ENCODE data around the gene DARS1. TPM values are rescaled to one million over a fixed set of nuclear protein-coding genes. Genes with fewer than 3 reads are reported as not detected.

The DARS1 gene
- total RNA-seq, 1 donor from 2014 or later, result 153 TPM

GRCh38 chr2:136022396-136023146 lies 37.1 kb upstream of the DARS1 start:
- Mint-ChIP-seq H3K27ac (no peak overlapping the region), H3K27me3 (no peaks in the 10 kb centered on the region), H3K9me3 (no peaks in the 10 kb centered on the region), H3K4me1 (peaks cover 16% of the 10 kb centered on the region), H3K36me3 (ENCODE audit: low read depth) (no peaks in the 10 kb centered on the region), H3K4me3 (no peak overlapping the region)
- intact Hi-C loops (cut with micrococcal nuclease), result no loop called here
- DNase-seq, result no peak

GRCh38 chr2:136021976-136022375 lies 36.5 kb upstream of the DARS1 start:
- Mint-ChIP-seq H3K9me3 (no peaks in the 10 kb centered on the region), H3K27me3 (no peaks in the 10 kb centered on the region), H3K4me3 (no peak overlapping the region), H3K4me1 (peaks cover 16% of the 10 kb centered on the region), H3K27ac (no peak overlapping the region), H3K36me3 (ENCODE audit: low read depth) (no peaks in the 10 kb centered on the region)
- intact Hi-C loops (cut with micrococcal nuclease), result no loop called here
- DNase-seq, result no peak

GRCh38 chr2:136021406-136021805 lies 36.0 kb upstream of the DARS1 start:
- no peaks in the 10 kb centered on the region for H3K9me3 Mint-ChIP-seq
- H3K36me3 Mint-ChIP-seq (ENCODE audit: low read depth), result peaks cover under 1% of the 10 kb centered on the region
- intact Hi-C loops (cut with micrococcal nuclease), result no loop called here
- no peak overlapping the region for H3K4me3 Mint-ChIP-seq
- no peak for DNase-seq
- H3K27me3 Mint-ChIP-seq, result no peaks in the 10 kb centered on the region
- no peak overlapping the region for H3K27ac Mint-ChIP-seq
- peaks cover 16% of the 10 kb centered on the region for H3K4me1 Mint-ChIP-seq

GRCh38 chr2:136020831-136021230 lies 35.4 kb upstream of the DARS1 start:
- no peak for DNase-seq
- Mint-ChIP-seq H3K27ac (no peak overlapping the region), H3K9me3 (peaks cover 1% of the 10 kb centered on the region), H3K27me3 (no peaks in the 10 kb centered on the region), H3K4me3 (no peak overlapping the region), H3K4me1 (peaks cover 18% of the 10 kb centered on the region), H3K36me3 (ENCODE audit: low read depth) (peaks cover 3% of the 10 kb centered on the region)
- intact Hi-C loops (cut with micrococcal nuclease), result no loop called here

- Mint-ChIP-seq H3K27me3 (no peaks in the 10 kb centered on the region), H3K27ac (no peak overlapping the region), H3K9me3 (peaks cover 4% of the 10 kb centered on the region), H3K36me3 (ENCODE audit: low read depth) (peaks cover 8% of the 10 kb centered on the region), H3K4me3 (no peak overlapping the region), H3K4me1 (peaks cover 14% of the 10 kb centered on the region)
- intact Hi-C loops (cut with micrococcal nuclease), result no loop called here
- DNase-seq, result no peak
Observed at GRCh38 chr2:136019825-136020224, 34.4 kb upstream of the DARS1 start.

GRCh38 chr2:136019306-136019705 lies 33.9 kb upstream of the DARS1 start:
- H3K36me3 Mint-ChIP-seq (ENCODE audit: low read depth), result peaks cover 10% of the 10 kb centered on the region
- DNase-seq, result no peak
- intact Hi-C loops (cut with micrococcal nuclease), result no loop called here
- no peak overlapping the region for H3K27ac Mint-ChIP-seq
- H3K9me3 Mint-ChIP-seq, result peaks cover 4% of the 10 kb centered on the region
- no peaks in the 10 kb centered on the region for H3K27me3 Mint-ChIP-seq
- peaks cover 14% of the 10 kb centered on the region for H3K4me1 Mint-ChIP-seq
- H3K4me3 Mint-ChIP-seq, result no peak overlapping the region

- intact Hi-C loops (cut with micrococcal nuclease), result no loop called here
- Mint-ChIP-seq H3K4me3 (no peak overlapping the region), H3K36me3 (ENCODE audit: low read depth) (peaks cover 10% of the 10 kb centered on the region), H3K4me1 (peaks cover 14% of the 10 kb centered on the region), H3K9me3 (peaks cover 4% of the 10 kb centered on the region), H3K27ac (no peak overlapping the region), H3K27me3 (no peaks in the 10 kb centered on the region)
- no peak for DNase-seq
Observed at GRCh38 chr2:136017786-136018185, 32.4 kb upstream of the DARS1 start.

- intact Hi-C loops (cut with micrococcal nuclease), result no loop called here
- no peak for DNase-seq
- Mint-ChIP-seq H3K27ac (no peak overlapping the region), H3K9me3 (peaks cover 4% of the 10 kb centered on the region), H3K4me3 (no peak overlapping the region), H3K4me1 (peaks cover 13% of the 10 kb centered on the region), H3K27me3 (no peaks in the 10 kb centered on the region), H3K36me3 (ENCODE audit: low read depth) (peaks cover 10% of the 10 kb centered on the region)
Observed at GRCh38 chr2:136016836-136017235, 31.4 kb upstream of the DARS1 start.

GRCh38 chr2:136016427-136016826 lies 31.0 kb upstream of the DARS1 start:
- Mint-ChIP-seq H3K36me3 (ENCODE audit: low read depth) (peaks cover 10% of the 10 kb centered on the region), H3K9me3 (peaks cover 4% of the 10 kb centered on the region), H3K4me1 (peaks cover 13% of the 10 kb centered on the region), H3K27ac (no peak overlapping the region), H3K27me3 (no peaks in the 10 kb centered on the region), H3K4me3 (no peak overlapping the region)
- intact Hi-C loops (cut with micrococcal nuclease), result no loop called here
- no peak for DNase-seq

- Mint-ChIP-seq H3K9me3 (peaks cover 4% of the 10 kb centered on the region), H3K4me1 (peaks cover 13% of the 10 kb centered on the region), H3K36me3 (ENCODE audit: low read depth) (peaks cover 10% of the 10 kb centered on the region), H3K27me3 (no peaks in the 10 kb centered on the region), H3K4me3 (no peak overlapping the region), H3K27ac (no peak overlapping the region)
- intact Hi-C loops (cut with micrococcal nuclease), result no loop called here
- DNase-seq, result no peak
Observed at GRCh38 chr2:136015699-136016098, 30.3 kb upstream of the DARS1 start.

GRCh38 chr2:136014411-136014810 lies 29.0 kb upstream of the DARS1 start:
- H3K9me3 Mint-ChIP-seq, result peaks cover 4% of the 10 kb centered on the region
- H3K27ac Mint-ChIP-seq, result no peak overlapping the region
- H3K4me3 Mint-ChIP-seq, result no peak overlapping the region
- intact Hi-C loops (cut with micrococcal nuclease), result no loop called here
- no peaks in the 10 kb centered on the region for H3K27me3 Mint-ChIP-seq
- H3K36me3 Mint-ChIP-seq (ENCODE audit: low read depth), result peaks cover 10% of the 10 kb centered on the region
- peaks cover 11% of the 10 kb centered on the region for H3K4me1 Mint-ChIP-seq
- no peak for DNase-seq

GRCh38 chr2:136013955-136014354 lies 28.5 kb upstream of the DARS1 start:
- no peak for DNase-seq
- intact Hi-C loops (cut with micrococcal nuclease), result no loop called here
- Mint-ChIP-seq H3K36me3 (ENCODE audit: low read depth) (peaks cover 10% of the 10 kb centered on the region), H3K27ac (no peak overlapping the region), H3K4me1 (peaks cover 10% of the 10 kb centered on the region), H3K9me3 (peaks cover 4% of the 10 kb centered on the region), H3K27me3 (no peaks in the 10 kb centered on the region), H3K4me3 (no peak overlapping the region)

- Mint-ChIP-seq H3K4me3 (no peak overlapping the region), H3K9me3 (peaks cover 4% of the 10 kb centered on the region), H3K27ac (no peak overlapping the region), H3K36me3 (ENCODE audit: low read depth) (peaks cover 10% of the 10 kb centered on the region), H3K4me1 (peaks cover 15% of the 10 kb centered on the region), H3K27me3 (no peaks in the 10 kb centered on the region)
- intact Hi-C loops (cut with micrococcal nuclease), result no loop called here
- no peak for DNase-seq
Observed at GRCh38 chr2:136013136-136013685, 27.8 kb upstream of the DARS1 start.

- no peak overlapping the region for H3K27ac Mint-ChIP-seq
- H3K36me3 Mint-ChIP-seq (ENCODE audit: low read depth), result peaks cover 10% of the 10 kb centered on the region
- no peaks in the 10 kb centered on the region for H3K27me3 Mint-ChIP-seq
- DNase-seq, result no peak
- intact Hi-C loops (cut with micrococcal nuclease), result no loop called here
- peaks cover 19% of the 10 kb centered on the region for H3K4me1 Mint-ChIP-seq
- H3K9me3 Mint-ChIP-seq, result peaks cover 4% of the 10 kb centered on the region
- H3K4me3 Mint-ChIP-seq, result no peak overlapping the region
Observed at GRCh38 chr2:136012315-136012714, 26.9 kb upstream of the DARS1 start.

- Mint-ChIP-seq H3K36me3 (ENCODE audit: low read depth) (peaks cover 10% of the 10 kb centered on the region), H3K4me1 (peaks cover 26% of the 10 kb centered on the region), H3K27ac (no peak overlapping the region), H3K9me3 (no peaks in the 10 kb centered on the region), H3K4me3 (no peak overlapping the region), H3K27me3 (no peaks in the 10 kb centered on the region)
- no peak for DNase-seq
- intact Hi-C loops (cut with micrococcal nuclease), result no loop called here
Observed at GRCh38 chr2:136010126-136010525, 24.7 kb upstream of the DARS1 start.
